Esophagus muscularis mucosa (tissue), 4 donors: Measurements from ENCODE around the gene TLCD3A. TPM values are rescaled to one million over a fixed set of nuclear protein-coding genes. Genes with fewer than 3 reads are reported as not detected.
"Not testable (repeated sequence)": the region's sequence is repeated elsewhere in the genome, so short reads cannot be mapped to it uniquely, and the experiment has no call there.

Experiments
- DNase-seq: peaks from one replicate; pipeline ENCODE4 v3.0.0-alpha.2; 2017; ENCODE audit errors: extremely low spot score
- H3K27ac ChIP-seq, 4 donors: fragments of 200-600 bp; sonication (generic); replicated peaks in 1 of 4; 1 replicate in 3 of 4; 2 replicates in 1 of 4; pipeline ENCODE4 v1.5.1; 2016 to 2019; ENCODE audit warnings: mild to moderate bottlenecking in 1 of 4
- H3K27me3 ChIP-seq, 4 donors: fragments of 200-600 bp; sonication (generic); one replicate each; pipeline versions ENCODE4 v1.5.1 to v1.6.0; 2016 to 2019
- H3K36me3 ChIP-seq, 4 donors: fragments of 200-600 bp; sonication (generic); one replicate each; pipeline ENCODE4 v1.5.1; 2016 to 2019
- H3K4me1 ChIP-seq, 4 donors: fragments of 200-600 bp; sonication (generic); one replicate each; pipeline ENCODE4 v1.5.1; 2016 to 2019
- H3K4me3 ChIP-seq, 4 donors: fragments of 200-600 bp; sonication (generic); 1 replicate in 2 of 4; 2 replicates in 2 of 4; pipeline ENCODE4 v1.5.1; 2016 to 2019; ENCODE audit warnings: mild to moderate bottlenecking in 4 of 4, moderate library complexity in 1 of 4
- H3K9me3 ChIP-seq, 4 donors: fragments of 200-600 bp; sonication (generic); 1 replicate in 3 of 4; 2 replicates in 1 of 4; pipeline ENCODE4 v1.5.1; 2016 to 2019
- CTCF ChIP-seq, 3 experiments: fragments of 200-600 bp in 2 of 3; fragments of 450-650 bp in 1 of 3; sonication (generic) in 2 of 3; IDR thresholded peaks; one replicate each; pipeline ENCODE4 v1.5.1; 2017 to 2019; ENCODE audit warnings: antibody characterized with exemption in 3 of 3, mild to moderate bottlenecking in 2 of 3, moderate library complexity in 1 of 3
- EP300 ChIP-seq: sonication (generic); formaldehyde crosslinking; IDR thresholded peaks from one replicate; pipeline ENCODE4 v1.6.1; 2017; ENCODE audit warnings: antibody characterized with exemption
- POLR2A ChIP-seq: fragments of 450-650 bp; IDR thresholded peaks from one replicate; pipeline ENCODE4 v1.6.1; 2017; ENCODE audit warnings: antibody characterized with exemption, moderate library complexity, mild to moderate bottlenecking, low read depth
- POLR2AphosphoS5 ChIP-seq, 2 donors: sonication (generic); formaldehyde crosslinking; IDR thresholded peaks; one replicate each; pipeline ENCODE4 v1.6.1; 2017; ENCODE audit warnings: antibody characterized with exemption in 2 of 2
- WGBS: methylation state at CpG from one replicate; pipeline ENCODE4 v1.1.5; 2018; 5-methylcytosine and 5-hydroxymethylcytosine counted together
- intact Hi-C: fragments of 100-400 bp; cut with DNase I; formaldehyde crosslinking; loops from one replicate; pipeline ENCODE4 v1.15.1; 2023
- total RNA-seq, 4 donors: library from RNA; depleted of rRNA; stranded (reverse); fragments of >200 nt; gene quantifications; one replicate each; pipeline versions ENCODE4 v1.1.0 to v1.2.1, GENCODE V29; 2016

The TLCD3A gene
- total RNA-seq, 4 donors from 2014 or later = 2.1 to 10.8 (median 5.1) TPM

- intact Hi-C loops = loop anchor here (10.0 kb wide), 1 partner anchor 127 kb away; no protein-coding TSS in a partner anchor
- 74% methylated on average over 10 of the region's 10 CpGs for WGBS
- Histone ChIP-seq H3K27me3 (no peaks in the 10 kb centered on the region), H3K27ac (no peak overlapping the region), H3K9me3 (no peaks in the 10 kb centered on the region), H3K4me1 (peaks cover 0 to 18% (median 10%) of the 10 kb centered on the region in 4 donors), H3K36me3 (peaks cover 13 to 77% (median 53%) of the 10 kb centered on the region in 4 donors), H3K4me3 (no peak overlapping the region)
- no peak for TF ChIP-seq CTCF (IDR thresholded peaks at IDR 0.05)
- no peak for TF ChIP-seq POLR2A
- no peak for TF ChIP-seq POLR2AphosphoS5 (IDR thresholded peaks at IDR 0.05)
- TF ChIP-seq EP300 = no peak
- DNase-seq = no peak
Observed at GRCh38 chr17:692116-692515, 40.3 kb upstream of the TLCD3A start.

- intact Hi-C loops = loop anchor here (10.0 kb wide), 1 partner anchor 129 kb away; no protein-coding TSS in a partner anchor
- no peak for DNase-seq
- H3K4me3 ChIP-seq = no peak overlapping the region
- H3K9me3 ChIP-seq = no peaks in the 10 kb centered on the region
- H3K27me3 ChIP-seq = no peaks in the 10 kb centered on the region
- TF ChIP-seq POLR2A (no peak), CTCF (IDR thresholded peaks at IDR 0.05) (no peak), POLR2AphosphoS5 (IDR thresholded peaks at IDR 0.05) (peak in 1 of 2 donors; percentile 34), EP300 (no peak)
- WGBS = 58% methylated on average over 14 of the region's 14 CpGs
- H3K4me1 ChIP-seq = peaks cover 0 to 18% (median 11%) of the 10 kb centered on the region in 4 donors
- H3K36me3 ChIP-seq = peaks cover 16 to 82% (median 65%) of the 10 kb centered on the region in 4 donors
- H3K27ac ChIP-seq = peak overlapping the region in 3 of 4 donors; percentile 35 to 71 (median 50)
Observed at GRCh38 chr17:693791-694638, 38.4 kb upstream of the TLCD3A start.

- DNase-seq = no peak
- peaks cover 16 to 71% (median 56%) of the 10 kb centered on the region in 4 donors for H3K36me3 ChIP-seq
- H3K4me1 ChIP-seq = peaks cover 0 to 24% (median 14%) of the 10 kb centered on the region in 4 donors
- H3K9me3 ChIP-seq = no peaks in the 10 kb centered on the region
- no peaks in the 10 kb centered on the region for H3K27me3 ChIP-seq
- no peak overlapping the region for H3K27ac ChIP-seq
- intact Hi-C loops = loop anchor here (10.0 kb wide), 1 partner anchor 132 kb away; no protein-coding TSS in a partner anchor
- no peak overlapping the region for H3K4me3 ChIP-seq
- WGBS = 78% methylated on average over 2 of the region's 2 CpGs
- TF ChIP-seq POLR2AphosphoS5 (IDR thresholded peaks at IDR 0.05) = no peak
- no peak for TF ChIP-seq EP300
- TF ChIP-seq POLR2A = no peak
- TF ChIP-seq CTCF (IDR thresholded peaks at IDR 0.05) = no peak
Observed at GRCh38 chr17:696369-696768, 36.0 kb upstream of the TLCD3A start.

- DNase-seq = no peak
- no peaks in the 10 kb centered on the region for H3K27me3 ChIP-seq
- WGBS = 92% methylated on average over 6 of the region's 8 CpGs
- H3K9me3 ChIP-seq = no peaks in the 10 kb centered on the region
- peaks cover 0 to 24% (median 14%) of the 10 kb centered on the region in 4 donors for H3K4me1 ChIP-seq
- intact Hi-C loops = loop anchor here (1.0 to 10.0 kb wide), 2 partner anchors 133 to 285 kb away; no protein-coding TSS in a partner anchor
- TF ChIP-seq CTCF (IDR thresholded peaks at IDR 0.05) = no peak
- no peak for TF ChIP-seq POLR2A
- no peak for TF ChIP-seq POLR2AphosphoS5 (IDR thresholded peaks at IDR 0.05)
- TF ChIP-seq EP300 = no peak
- H3K27ac ChIP-seq = no peak overlapping the region
- no peak overlapping the region for H3K4me3 ChIP-seq
- peaks cover 16 to 69% (median 56%) of the 10 kb centered on the region in 4 donors for H3K36me3 ChIP-seq
Observed at GRCh38 chr17:697682-698081, 34.7 kb upstream of the TLCD3A start.

- not testable (repeated sequence) for DNase-seq, H3K27me3 ChIP-seq, H3K9me3 ChIP-seq, H3K27ac ChIP-seq, H3K4me3 ChIP-seq
- intact Hi-C loops = loop anchor here (10.0 kb wide), 1 partner anchor 133 kb away; no protein-coding TSS in a partner anchor
- Histone ChIP-seq H3K36me3 (peaks cover 16 to 69% (median 56%) of the 10 kb centered on the region in 4 donors), H3K4me1 (peaks cover 0 to 24% (median 14%) of the 10 kb centered on the region in 4 donors)
- WGBS = 93% methylated on average over 2 of the region's 2 CpGs
Observed at GRCh38 chr17:698096-698495, 34.3 kb upstream of the TLCD3A start.
